Neural cell (in vitro differentiated cells): ENCODE data around the gene CD48. TPM values are rescaled to one million over a fixed set of nuclear protein-coding genes. Genes with fewer than 3 reads are reported as not detected.

Source experiments
- H2AFZ ChIP-seq: fragments of 200-600, 300-800 bp; sonication (generic), shearing (Covaris generic); 2 replicates; pipeline ENCODE4 v1.6.0; 2014; ENCODE audit warnings: low read depth, mild to moderate bottlenecking, antibody characterized with exemption, low read length, moderate library complexity
- H3F3A ChIP-seq: fragments of 200-600 bp; shearing (Covaris generic); 2 replicates; pipeline ENCODE4 v1.6.1; 2016; ENCODE audit warnings: mild to moderate bottlenecking, moderate library complexity, mixed read lengths, antibody characterized with exemption, low read length; ENCODE audit not compliant: insufficient read depth, poor library complexity, severe bottlenecking
- H3K27ac ChIP-seq: fragments of 200-600, 300-800 bp; sonication (generic), shearing (Covaris generic); 2 replicates; pipeline ENCODE4 v1.5.1; 2014; ENCODE audit warnings: mild to moderate bottlenecking, low read length, moderate library complexity
- H3K27me3 ChIP-seq: fragments of 300-800, 200-600 bp; sonication (generic), shearing (Covaris generic); 2 replicates; pipeline ENCODE4 v1.6.0; 2014; ENCODE audit warnings: mild to moderate bottlenecking, low read depth, low read length, moderate library complexity; ENCODE audit not compliant: insufficient read depth
- H3K36me3 ChIP-seq: fragments of 300-800, 200-600 bp; sonication (generic), shearing (Covaris generic); 2 replicates; pipeline ENCODE4 v1.5.1; 2014; ENCODE audit warnings: mild to moderate bottlenecking, antibody characterized with exemption, low read length, moderate library complexity; ENCODE audit not compliant: insufficient read depth
- H3K4me2 ChIP-seq: fragments of 300-800, 200-600 bp; sonication (generic), shearing (Covaris generic); 2 replicates; pipeline ENCODE4 v1.6.0; 2014; ENCODE audit warnings: mild to moderate bottlenecking, low read length
- H3K4me3 ChIP-seq: fragments of 300-800, 200-600 bp; sonication (generic), shearing (Covaris generic); 2 replicates; pipeline ENCODE4 v1.5.1; 2014; ENCODE audit warnings: mild to moderate bottlenecking, low read length, moderate library complexity
- H3K79me2 ChIP-seq: fragments of 200-600 bp; shearing (Covaris generic); replicated peaks from 2 replicates; pipeline ENCODE4 v1.6.0; 2014; ENCODE audit warnings: mild to moderate bottlenecking, low read length, moderate library complexity; ENCODE audit not compliant: insufficient read depth
- H3K9ac ChIP-seq: fragments of 300-800, 200-600 bp; sonication (generic), shearing (Covaris generic); 2 replicates; pipeline ENCODE4 v1.6.1; 2016; ENCODE audit warnings: mild to moderate bottlenecking, low read length, mixed read lengths
- H3K9me2 ChIP-seq: fragments of 200-600 bp; shearing (Covaris generic); 2 replicates; pipeline ENCODE4 v1.6.1; 2016; ENCODE audit warnings: mild to moderate bottlenecking, low read length, mixed read lengths; ENCODE audit not compliant: insufficient read depth
- H3K9me3 ChIP-seq: fragments of 200-600, 300-800 bp; sonication (generic), shearing (Covaris generic); 2 replicates; pipeline ENCODE4 v1.6.1; 2016; ENCODE audit warnings: mild to moderate bottlenecking, mixed run types, low read length, moderate library complexity, mixed read lengths
- H4K20me1 ChIP-seq: fragments of 200-600 bp; shearing (Covaris generic); 2 replicates; pipeline ENCODE4 v1.6.1; 2016; ENCODE audit warnings: mild to moderate bottlenecking, mixed run types; ENCODE audit not compliant: insufficient read depth
- EP300 ChIP-seq: fragments of 450-650 bp; conservative IDR thresholded peaks from 2 replicates; pipeline ENCODE4 v1.6.1; 2014; ENCODE audit warnings: antibody characterized with exemption, mild to moderate bottlenecking, moderate library complexity; ENCODE audit not compliant: poor library complexity, severe bottlenecking
- EZH2 ChIP-seq: fragments of 200-600, 300-800 bp; shearing (Covaris generic), sonication (generic); IDR thresholded peaks from 2 replicates; pipeline ENCODE4 v1.6.1; 2014; ENCODE audit warnings: antibody characterized with exemption, low read length, borderline replicate concordance, mild to moderate bottlenecking; ENCODE audit not compliant: insufficient read depth, poor library complexity, severe bottlenecking
- MXI1 ChIP-seq: fragments of 450-650 bp; conservative IDR thresholded peaks from 2 replicates; pipeline ENCODE4 v1.6.1; 2014; ENCODE audit warnings: antibody characterized with exemption, mild to moderate bottlenecking; ENCODE audit not compliant: poor library complexity, severe bottlenecking
- POLR2AphosphoS5 ChIP-seq: IDR thresholded peaks from 2 replicates; pipeline ENCODE4 v1.6.1; 2012
- RAD21 ChIP-seq: fragments of 450-650 bp; conservative IDR thresholded peaks from 2 replicates; pipeline ENCODE4 v1.6.1; 2014; ENCODE audit warnings: antibody characterized with exemption, mild to moderate bottlenecking, moderate library complexity
- SMC3 ChIP-seq: fragments of 450-650 bp; conservative IDR thresholded peaks from 2 replicates; pipeline ENCODE4 v1.6.1; 2014; ENCODE audit warnings: antibody characterized with exemption, mild to moderate bottlenecking, moderate library complexity; ENCODE audit not compliant: poor library complexity
- TAF1 ChIP-seq: IDR thresholded peaks from 2 replicates; pipeline ENCODE4 v1.6.1; 2012; ENCODE audit warnings: low read depth
- polyA plus RNA-seq: library from polyadenylated mRNA; depleted of rRNA; stranded (reverse); fragments of >200 nt; gene quantifications from 2 replicates; pipeline ENCODE4 v1.2.3, GENCODE V29; 2014
- TF ChIP-seq, protein P1 (sequence below): fragments of 450-650 bp; IDR thresholded peaks from 2 replicates; pipeline ENCODE4 v1.5.1; 2014; ENCODE audit warnings: antibody characterized with exemption, mild to moderate bottlenecking, moderate library complexity; ENCODE audit not compliant: poor library complexity, severe bottlenecking
- TF ChIP-seq, protein P2 (sequence below): IDR thresholded peaks from 2 replicates; pipeline ENCODE4 v1.6.1; 2012; ENCODE audit warnings: borderline replicate concordance

CD48 gene
- polyA plus RNA-seq, 1 donor from 2014 or later, result not detected

DNA sequence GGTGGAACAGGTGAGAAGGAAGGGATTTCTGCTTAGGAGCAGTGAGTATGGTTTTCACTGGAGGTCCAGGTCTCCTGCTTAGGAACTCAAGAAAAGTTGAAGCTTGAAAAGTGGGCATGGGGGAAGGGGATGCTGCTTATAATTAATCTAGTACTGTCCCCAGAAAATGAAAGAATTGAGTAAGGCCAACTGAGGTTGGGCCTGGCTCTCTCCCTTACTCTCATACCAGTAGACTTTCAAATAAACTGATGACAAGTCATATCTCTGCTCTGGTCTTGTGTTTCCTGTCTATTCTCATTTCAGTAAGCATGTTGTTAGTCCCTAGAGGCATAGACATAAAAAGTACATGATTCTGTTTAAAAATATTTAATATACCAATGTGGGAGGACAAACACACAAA is 26.4 kb downstream of the CD48 start:
- no peaks in the 10 kb centered on the region for H3F3A ChIP-seq
- no peak for TF ChIP-seq MXI1
- no peak for TF ChIP-seq EP300
- TF ChIP-seq SMC3, result no peak
- TF ChIP-seq RAD21, result no peak
- TF ChIP-seq, protein P1, sequence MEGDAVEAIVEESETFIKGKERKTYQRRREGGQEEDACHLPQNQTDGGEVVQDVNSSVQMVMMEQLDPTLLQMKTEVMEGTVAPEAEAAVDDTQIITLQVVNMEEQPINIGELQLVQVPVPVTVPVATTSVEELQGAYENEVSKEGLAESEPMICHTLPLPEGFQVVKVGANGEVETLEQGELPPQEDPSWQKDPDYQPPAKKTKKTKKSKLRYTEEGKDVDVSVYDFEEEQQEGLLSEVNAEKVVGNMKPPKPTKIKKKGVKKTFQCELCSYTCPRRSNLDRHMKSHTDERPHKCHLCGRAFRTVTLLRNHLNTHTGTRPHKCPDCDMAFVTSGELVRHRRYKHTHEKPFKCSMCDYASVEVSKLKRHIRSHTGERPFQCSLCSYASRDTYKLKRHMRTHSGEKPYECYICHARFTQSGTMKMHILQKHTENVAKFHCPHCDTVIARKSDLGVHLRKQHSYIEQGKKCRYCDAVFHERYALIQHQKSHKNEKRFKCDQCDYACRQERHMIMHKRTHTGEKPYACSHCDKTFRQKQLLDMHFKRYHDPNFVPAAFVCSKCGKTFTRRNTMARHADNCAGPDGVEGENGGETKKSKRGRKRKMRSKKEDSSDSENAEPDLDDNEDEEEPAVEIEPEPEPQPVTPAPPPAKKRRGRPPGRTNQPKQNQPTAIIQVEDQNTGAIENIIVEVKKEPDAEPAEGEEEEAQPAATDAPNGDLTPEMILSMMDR, result no peak
- H3K9me2 ChIP-seq, result no peaks in the 10 kb centered on the region
- H3K9ac ChIP-seq, result no peak overlapping the region
- no peaks in the 10 kb centered on the region for H3K9me3 ChIP-seq
- no peaks in the 10 kb centered on the region for H3K27me3 ChIP-seq
- no peak overlapping the region for H2AFZ ChIP-seq
- H3K4me3 ChIP-seq, result no peak overlapping the region
- no peaks in the 10 kb centered on the region for H3K79me2 ChIP-seq
- H4K20me1 ChIP-seq, result no peaks in the 10 kb centered on the region
- H3K36me3 ChIP-seq, result no peaks in the 10 kb centered on the region
- H3K27ac ChIP-seq, result no peak overlapping the region
- H3K4me2 ChIP-seq, result no peak overlapping the region

DNA sequence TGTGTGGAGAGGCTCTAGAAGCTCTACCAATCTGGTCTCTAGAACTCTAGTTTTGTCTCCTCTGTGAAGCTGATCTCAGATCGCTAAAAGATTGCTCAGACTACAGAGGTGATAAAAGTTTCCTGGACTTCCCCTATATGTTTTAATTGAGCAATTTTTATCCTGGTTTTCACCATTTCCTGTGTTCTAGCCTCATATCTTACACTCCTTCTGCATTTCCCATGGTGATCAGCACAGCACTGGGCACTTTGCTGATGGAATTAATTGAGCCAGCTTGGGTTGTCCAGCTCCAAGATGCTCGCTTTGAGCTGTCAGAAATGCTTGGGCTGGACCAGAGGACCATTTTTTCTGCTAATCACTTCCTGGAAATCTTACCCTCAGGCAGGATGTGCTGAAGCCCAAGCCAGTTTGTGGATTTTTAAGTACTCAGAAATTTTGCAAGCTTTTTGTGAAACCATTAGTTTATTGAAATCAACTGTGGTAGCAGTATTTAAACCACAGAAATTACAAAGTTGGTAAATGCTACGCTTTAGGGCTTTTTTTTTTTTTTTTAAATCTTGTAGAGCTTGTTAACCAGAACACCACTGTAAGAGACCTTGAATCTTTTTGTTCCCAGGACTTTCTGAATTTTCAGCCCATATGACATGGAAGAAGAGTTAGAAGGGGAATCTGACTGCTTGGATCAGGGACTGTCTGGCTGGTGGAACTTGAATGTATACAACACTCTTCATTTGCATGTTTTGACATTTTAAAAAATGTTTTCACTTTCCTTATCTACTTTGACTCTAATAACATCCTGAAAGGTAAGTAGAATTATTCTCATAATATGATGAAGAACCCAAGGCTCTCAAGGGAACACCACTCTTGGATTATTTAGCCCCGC is 28.4 kb downstream of the CD48 start:
- no peaks in the 10 kb centered on the region for H3K9me3 ChIP-seq
- no peaks in the 10 kb centered on the region for H3K27me3 ChIP-seq
- no peaks in the 10 kb centered on the region for H3K79me2 ChIP-seq
- no peaks in the 10 kb centered on the region for H3K9me2 ChIP-seq
- H3K9ac ChIP-seq, result no peak overlapping the region
- TF ChIP-seq EP300 (no peak), TAF1 (no peak), MXI1 (no peak), SMC3 (no peak), POLR2AphosphoS5 (no peak), RAD21 (no peak), EZH2 (no peak)
- TF ChIP-seq, protein P1, result no peak
- TF ChIP-seq, protein P2, sequence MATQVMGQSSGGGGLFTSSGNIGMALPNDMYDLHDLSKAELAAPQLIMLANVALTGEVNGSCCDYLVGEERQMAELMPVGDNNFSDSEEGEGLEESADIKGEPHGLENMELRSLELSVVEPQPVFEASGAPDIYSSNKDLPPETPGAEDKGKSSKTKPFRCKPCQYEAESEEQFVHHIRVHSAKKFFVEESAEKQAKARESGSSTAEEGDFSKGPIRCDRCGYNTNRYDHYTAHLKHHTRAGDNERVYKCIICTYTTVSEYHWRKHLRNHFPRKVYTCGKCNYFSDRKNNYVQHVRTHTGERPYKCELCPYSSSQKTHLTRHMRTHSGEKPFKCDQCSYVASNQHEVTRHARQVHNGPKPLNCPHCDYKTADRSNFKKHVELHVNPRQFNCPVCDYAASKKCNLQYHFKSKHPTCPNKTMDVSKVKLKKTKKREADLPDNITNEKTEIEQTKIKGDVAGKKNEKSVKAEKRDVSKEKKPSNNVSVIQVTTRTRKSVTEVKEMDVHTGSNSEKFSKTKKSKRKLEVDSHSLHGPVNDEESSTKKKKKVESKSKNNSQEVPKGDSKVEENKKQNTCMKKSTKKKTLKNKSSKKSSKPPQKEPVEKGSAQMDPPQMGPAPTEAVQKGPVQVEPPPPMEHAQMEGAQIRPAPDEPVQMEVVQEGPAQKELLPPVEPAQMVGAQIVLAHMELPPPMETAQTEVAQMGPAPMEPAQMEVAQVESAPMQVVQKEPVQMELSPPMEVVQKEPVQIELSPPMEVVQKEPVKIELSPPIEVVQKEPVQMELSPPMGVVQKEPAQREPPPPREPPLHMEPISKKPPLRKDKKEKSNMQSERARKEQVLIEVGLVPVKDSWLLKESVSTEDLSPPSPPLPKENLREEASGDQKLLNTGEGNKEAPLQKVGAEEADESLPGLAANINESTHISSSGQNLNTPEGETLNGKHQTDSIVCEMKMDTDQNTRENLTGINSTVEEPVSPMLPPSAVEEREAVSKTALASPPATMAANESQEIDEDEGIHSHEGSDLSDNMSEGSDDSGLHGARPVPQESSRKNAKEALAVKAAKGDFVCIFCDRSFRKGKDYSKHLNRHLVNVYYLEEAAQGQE, result no peak
- no peaks in the 10 kb centered on the region for H4K20me1 ChIP-seq
- no peak overlapping the region for H3K4me2 ChIP-seq
- H3K36me3 ChIP-seq, result no peaks in the 10 kb centered on the region
- H2AFZ ChIP-seq, result no peak overlapping the region
- no peak overlapping the region for H3K27ac ChIP-seq
- no peaks in the 10 kb centered on the region for H3F3A ChIP-seq
- no peak overlapping the region for H3K4me3 ChIP-seq
